IPS-NIHi11 (cell line): ENCODE measurements around the gene PLSCR2.
"Not testable (repeated sequence)": the region's sequence is repeated elsewhere in the genome, so short reads cannot be mapped to it uniquely, and the experiment has no call there.

Experiments used
- DNase-seq: peaks from one replicate; pipeline ENCODE4 v3.0.0; 2012; ENCODE audit warnings: mixed read lengths, low spot score

PLSCR2 gene

DNA sequence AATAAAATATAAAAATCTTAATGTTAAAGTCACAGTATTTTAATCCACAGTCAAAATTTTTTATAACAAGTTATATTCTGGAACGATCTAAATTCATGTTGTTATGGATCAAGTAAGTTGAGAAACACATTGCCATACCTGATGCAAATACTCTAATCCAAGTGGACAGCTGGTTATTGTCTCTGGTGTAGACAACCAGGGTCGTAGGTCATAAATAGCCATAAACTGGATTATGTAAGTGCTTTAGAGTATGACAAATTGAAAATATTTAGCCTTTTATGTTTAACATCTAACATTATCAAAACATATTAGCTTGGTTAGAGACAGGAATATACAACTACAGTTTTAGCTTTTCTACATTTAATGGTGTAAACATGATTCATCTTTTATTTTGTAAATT lies 53.0 kb downstream of the PLSCR2 start:
- DNase-seq, result no peak

DNA sequence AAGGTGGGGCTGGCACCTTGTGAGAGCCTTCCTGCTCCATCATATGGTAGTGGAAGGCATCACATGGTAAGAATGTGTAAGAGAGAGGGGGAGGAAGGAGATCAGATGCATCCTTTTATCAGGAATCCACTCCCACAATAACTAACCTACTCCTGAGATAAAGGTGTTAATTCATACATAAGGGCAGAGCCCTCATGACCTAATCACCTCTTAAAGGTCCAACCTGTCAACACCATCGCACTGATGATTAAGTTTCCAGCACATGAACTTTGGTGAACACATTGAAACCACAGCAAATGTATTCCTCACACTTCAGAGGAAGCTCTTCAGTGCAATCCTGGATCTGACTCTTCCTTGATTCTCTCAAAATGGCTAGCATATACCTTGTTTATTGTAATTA lies 55.4 kb downstream of the PLSCR2 start:
- DNase-seq, result no peak

DNA sequence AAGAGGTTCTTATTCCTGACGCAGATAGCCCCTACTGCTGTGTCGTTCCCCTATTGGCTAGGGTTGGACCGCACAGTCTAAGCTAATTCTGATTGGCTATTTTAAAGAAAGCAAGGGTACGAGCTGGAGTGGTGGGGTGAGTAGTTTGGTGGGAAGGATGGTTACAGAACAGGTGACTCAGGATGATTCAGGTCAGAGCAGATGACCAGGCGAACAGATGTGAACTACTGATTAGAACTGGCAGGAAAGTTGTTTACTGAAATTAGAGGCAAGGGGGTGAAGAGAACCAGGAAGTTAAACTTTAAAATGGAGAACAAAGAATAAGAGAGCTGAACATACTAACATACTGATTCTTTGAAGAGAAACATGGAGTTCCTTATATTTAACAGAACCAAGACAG lies 56.6 kb downstream of the PLSCR2 start:
- not testable (repeated sequence) for DNase-seq

DNA sequence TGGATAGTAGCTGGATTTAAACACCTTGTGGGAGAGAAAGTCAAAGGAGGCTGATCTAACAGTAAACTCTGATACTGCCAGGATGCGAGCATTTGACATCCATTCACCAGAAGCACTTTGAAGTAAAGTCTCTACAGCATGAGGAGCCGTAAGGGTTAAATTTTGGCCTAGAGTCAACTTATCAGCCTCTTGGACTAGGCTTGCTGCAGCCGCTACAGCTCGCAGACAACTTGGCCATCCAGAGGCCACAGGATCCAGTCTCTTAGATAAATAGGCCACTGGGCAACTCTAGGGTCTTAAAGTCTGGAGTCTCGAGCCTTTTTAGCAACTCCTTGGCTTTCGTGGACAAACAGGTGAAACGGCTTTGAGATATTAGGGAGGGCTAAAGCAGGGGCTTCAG lies 61.4 kb downstream of the PLSCR2 start:
- no peak for DNase-seq

DNA sequence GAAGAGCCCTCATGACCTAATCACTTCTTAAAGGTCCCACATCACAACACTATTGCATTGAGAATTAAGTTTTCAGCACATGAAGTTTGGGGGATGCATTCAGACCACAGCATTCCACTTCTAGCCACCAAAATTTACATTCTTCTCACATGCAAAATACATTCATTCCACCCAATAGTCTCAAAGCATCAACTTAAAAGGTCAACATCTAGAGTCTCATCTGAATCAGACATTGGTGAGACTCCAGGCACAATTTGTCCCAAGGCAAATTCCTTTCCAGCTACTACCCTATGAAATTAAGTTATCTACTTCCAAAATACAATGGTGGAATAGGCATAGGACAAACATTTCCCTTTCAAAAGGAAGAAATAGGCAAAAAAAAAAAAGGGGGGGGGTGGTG lies 64.9 kb downstream of the PLSCR2 start:
- DNase-seq, result no peak

DNA sequence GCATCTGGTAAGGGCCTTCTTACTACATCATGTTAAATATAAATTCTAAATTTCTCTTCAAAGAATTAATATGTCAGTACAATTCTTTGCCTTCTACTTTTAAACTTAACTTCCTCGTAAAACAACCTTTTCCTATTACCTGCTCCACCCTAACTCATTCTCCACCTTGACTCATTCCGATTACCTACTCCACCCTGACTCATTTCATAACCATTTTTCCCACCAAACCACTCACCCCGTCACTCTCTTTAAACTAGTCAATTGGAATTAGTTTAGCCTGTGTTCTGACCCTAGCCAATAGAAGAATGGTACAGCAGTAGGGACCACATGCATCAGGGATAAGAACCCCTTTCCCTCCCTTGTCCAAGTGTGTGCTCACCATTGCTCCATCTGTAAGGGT lies 65.6 kb downstream of the PLSCR2 start:
- DNase-seq, result no peak

DNA sequence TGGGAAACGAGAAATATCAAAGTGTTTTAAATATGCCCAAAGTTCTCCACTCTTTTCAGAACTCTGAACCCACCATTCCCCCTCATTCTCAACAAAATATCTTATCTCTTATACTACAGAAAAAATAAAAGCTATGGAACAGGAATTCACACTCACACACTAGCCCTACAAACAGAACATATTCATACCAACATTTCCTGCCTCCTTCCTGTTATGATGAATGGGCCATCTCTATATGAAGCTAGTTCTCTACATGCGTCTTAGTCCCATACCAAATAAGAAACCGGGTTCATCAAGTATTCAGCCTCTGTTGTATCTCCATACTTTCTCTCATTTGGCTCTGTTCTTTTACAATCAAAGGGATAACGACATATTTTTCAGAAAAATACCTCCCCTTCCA lies 72.6 kb downstream of the PLSCR2 start:
- no peak for DNase-seq

DNA sequence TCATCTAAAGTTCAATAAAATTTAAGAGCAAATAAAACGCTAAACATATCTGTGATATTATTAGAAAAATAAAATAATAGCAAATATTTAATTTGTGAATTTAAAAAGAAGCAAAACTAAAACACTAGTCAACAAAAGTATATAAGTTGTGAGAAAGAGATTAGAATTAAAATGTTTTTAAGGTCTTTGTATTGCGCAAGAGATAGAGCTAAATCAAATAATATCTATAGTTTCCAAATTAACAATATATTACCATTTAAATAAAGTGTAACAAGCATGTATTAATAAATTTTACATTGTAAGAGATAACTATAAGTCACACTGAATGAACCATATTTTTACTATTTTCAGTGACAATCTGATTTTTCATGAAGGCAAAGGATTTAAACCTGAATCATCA lies 74.2 kb downstream of the PLSCR2 start:
- DNase-seq, result no peak

DNA sequence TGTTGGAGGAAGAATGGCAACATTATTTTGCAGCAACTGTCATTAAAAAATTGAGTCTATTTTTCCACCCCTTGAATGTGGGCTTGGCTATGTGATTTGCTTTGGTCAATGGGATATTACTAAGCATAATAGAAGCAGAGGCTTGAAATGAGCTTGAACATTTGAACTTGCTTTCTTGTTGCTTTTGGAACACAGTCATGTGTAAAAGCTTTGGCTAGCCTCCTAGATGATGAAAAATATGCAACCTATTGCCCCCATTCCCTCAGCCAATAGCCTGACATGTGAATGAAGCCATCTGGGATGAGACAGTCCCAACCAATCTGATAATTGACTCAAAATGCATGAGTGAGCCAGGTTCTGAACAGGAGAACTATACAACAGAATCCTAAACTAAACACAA lies 78.4 kb downstream of the PLSCR2 start:
- no peak for DNase-seq

DNA sequence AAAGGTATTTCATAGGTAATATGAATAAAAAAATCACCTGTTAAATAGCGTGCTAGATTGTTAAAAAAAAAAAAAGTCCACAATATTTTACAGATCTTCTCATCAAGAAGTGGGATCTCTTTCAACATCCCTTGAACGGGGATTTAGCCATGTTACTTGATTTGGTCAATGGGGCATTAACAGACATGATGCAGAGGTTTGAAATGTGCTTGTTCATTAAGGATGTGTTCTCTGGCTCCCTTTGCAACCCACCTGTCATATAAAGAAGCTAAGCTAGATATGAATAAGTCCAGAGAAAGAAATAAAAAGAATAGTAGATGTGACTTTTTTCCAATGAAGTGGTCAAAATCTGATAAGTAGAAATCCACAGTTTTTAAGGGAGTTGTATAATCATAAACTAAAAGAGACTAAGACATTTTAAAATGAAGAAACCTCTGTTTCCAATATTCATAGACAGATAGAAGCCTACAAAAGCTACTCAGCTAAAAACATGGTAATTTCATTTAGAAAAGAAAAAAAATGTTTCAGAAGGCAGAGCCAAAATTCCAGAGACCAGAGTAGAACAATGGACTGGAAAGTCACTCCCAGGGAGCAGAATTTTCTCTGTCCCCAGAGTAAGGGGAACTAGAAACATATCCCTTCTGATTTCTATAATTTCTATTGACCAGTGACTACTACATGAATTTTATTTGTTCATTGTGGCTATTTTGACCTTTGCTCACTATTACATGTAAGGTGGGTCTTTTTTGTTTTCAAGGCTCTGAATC lies 79.2 kb downstream of the PLSCR2 start:
- no peak for DNase-seq

DNA sequence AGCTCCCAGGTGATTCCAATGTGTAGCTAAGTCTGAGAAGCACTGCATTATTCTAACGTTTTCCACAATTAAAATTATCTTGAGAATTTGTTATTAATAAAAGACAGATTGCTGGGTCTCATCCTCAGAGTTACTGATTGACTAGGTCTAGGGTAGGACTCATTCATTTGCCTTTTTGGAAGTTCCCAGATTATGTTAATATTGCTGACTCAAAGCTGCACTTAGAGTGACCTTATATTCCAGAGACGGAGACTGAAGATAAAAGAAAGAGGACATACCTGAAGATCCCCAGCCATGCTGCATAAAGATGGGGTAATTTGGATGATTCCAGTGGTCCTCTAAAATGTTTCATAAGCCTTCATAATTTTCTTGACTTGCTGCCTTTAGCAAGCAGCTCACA lies 81.8 kb downstream of the PLSCR2 start:
- no peak for DNase-seq

DNA sequence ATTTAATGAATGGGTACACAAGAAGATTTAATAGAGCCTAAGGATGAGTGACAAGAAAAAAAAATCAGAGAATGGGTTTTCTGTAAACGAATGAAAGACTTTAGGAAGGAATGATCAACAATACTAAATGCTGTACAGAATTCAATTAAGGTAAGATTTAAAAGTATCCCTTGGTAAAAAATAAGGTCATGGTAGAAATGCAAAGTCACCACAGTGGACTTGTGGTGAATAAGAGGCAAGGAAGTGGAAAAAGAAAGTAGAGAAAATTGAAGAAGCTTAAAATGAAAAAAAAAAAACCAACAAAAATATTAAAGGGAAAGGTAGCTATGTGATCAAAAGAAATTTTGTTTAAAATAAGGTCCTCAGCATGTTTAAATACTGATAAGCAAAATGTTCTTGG lies 82.4 kb downstream of the PLSCR2 start:
- DNase-seq, result no peak

DNA sequence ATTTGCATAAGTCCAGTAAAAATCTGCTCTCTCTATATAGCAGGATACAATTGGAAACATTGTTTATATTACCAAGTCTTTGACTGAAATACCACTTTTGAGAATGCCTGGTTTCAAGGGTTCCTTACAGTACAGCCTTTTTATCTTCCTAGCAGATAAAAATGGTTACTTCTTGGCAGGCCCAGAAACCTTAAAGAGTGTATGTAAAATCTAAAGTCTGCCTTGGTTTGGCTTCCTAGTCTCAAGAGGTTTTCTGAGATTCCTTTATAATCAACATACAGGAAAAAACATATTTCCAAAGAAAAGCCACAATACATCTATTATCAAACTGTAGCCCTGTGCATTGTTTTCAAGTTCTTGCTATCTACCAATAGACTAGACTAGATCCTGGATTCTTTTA lies 84.6 kb downstream of the PLSCR2 start:
- DNase-seq, result no peak
